GM19193 (cell line): ENCODE data around the gene TFEB.

Experiments used
- POLR2A ChIP-seq: IDR thresholded peaks from 4 replicates; pipeline ENCODE4 v1.6.1; 2011; ENCODE audit not compliant: insufficient read depth, insufficient read length; ENCODE audit errors: extremely low read depth

The TFEB gene

GRCh38 chr6:41687501-41688175, 47.8 kb downstream of the TFEB start:
- TF ChIP-seq POLR2A, result no peak

- TF ChIP-seq POLR2A, result no peak
These were observed 49.6 kb downstream of the TFEB start for GRCh38 chr6:41685641-41686380.

GRCh38 chr6:41684311-41685180, 50.9 kb downstream of the TFEB start:
- no peak for TF ChIP-seq POLR2A

- TF ChIP-seq POLR2A, result peak; percentile 37
These were observed 51.7 kb downstream of the TFEB start for GRCh38 chr6:41683523-41684310.

GRCh38 chr6:41683273-41683522, 52.2 kb downstream of the TFEB start:
- TF ChIP-seq POLR2A, result no peak

- TF ChIP-seq POLR2A, result no peak
These were observed 52.7 kb downstream of the TFEB start for GRCh38 chr6:41682497-41683272.

- TF ChIP-seq POLR2A, result no peak
These were observed 53.3 kb downstream of the TFEB start for GRCh38 chr6:41682056-41682477.

GRCh38 chr6:41680182-41680965, 55.0 kb downstream of the TFEB start:
- no peak for TF ChIP-seq POLR2A

- no peak for TF ChIP-seq POLR2A
These were observed 55.7 kb downstream of the TFEB start for GRCh38 chr6:41679696-41680095.

- no peak for TF ChIP-seq POLR2A
These were observed 56.8 kb downstream of the TFEB start for GRCh38 chr6:41678511-41679084.

- TF ChIP-seq POLR2A, result no peak
These were observed 58.1 kb downstream of the TFEB start for GRCh38 chr6:41677124-41677921.

- no peak for TF ChIP-seq POLR2A
These were observed 59.0 kb downstream of the TFEB start for GRCh38 chr6:41676431-41676830.
